GM12878 (cell line): Measurements from ENCODE around the gene COL4A1. TPM values are rescaled to one million over a fixed set of nuclear protein-coding genes. Genes with fewer than 3 reads are reported as not detected.

Source experiments
- ATAC-seq: fragments of 200-7000 bp; cut with Tn5 transposase; 3 replicates; pipeline ENCODE4 v1.9.1; 2020; ENCODE audit warnings: mild to moderate bottlenecking, moderate library complexity
- BruUV-seq: library from RNA; stranded (reverse); fragments of 400-500 nt; replicated peaks from 2 replicates; lab custom pipeline; 2021; lab: Mats Ljungman, UMichigan
- CTCF ChIA-PET: fragments of 300-600 bp; sonication (Branson Sonifier 250); formaldehyde crosslinking; extraction: SDS; loops from one replicate; lab custom pipeline; 2021; ENCODE audit warnings: inconsistent platforms; lab: Yijun Ruan, JAX
- POLR2A ChIA-PET: fragments of 350-600 bp; formaldehyde crosslinking; extraction: SDS; loops from one replicate; lab custom pipeline; 2021; ENCODE audit warnings: inconsistent platforms; lab: Charles Lee
- RAD21 ChIA-PET: fragments of 300-600 bp; sonication (Branson Sonifier 250); formaldehyde crosslinking; loops from one replicate; lab custom pipeline; 2023; ENCODE audit warnings: antibody characterized with exemption; ENCODE audit not compliant: unreplicated experiment; lab: Charles Lee
- SMC1A ChIA-PET: fragments of 300-600 bp; sonication (Branson Sonifier 250); formaldehyde crosslinking; loops from one replicate; lab custom pipeline; 2023; ENCODE audit not compliant: unreplicated experiment, uncharacterized antibody; lab: Charles Lee
- DNase-seq: peaks from one replicate; pipeline ENCODE4 v3.0.0-alpha.2; 2011; ENCODE audit warnings: low read depth, low spot score
- FAIRE-seq: peaks from 3 replicates; lab custom pipeline; 2011; peaks lifted over from hg19 to GRCh38; lab: Jason Lieb, UNC
- H2AFZ ChIP-seq: 2 replicates; pipeline ENCODE4 v1.6.0; 2011; ENCODE audit warnings: low read depth, low read length, control low read depth; ENCODE audit not compliant: control insufficient read depth
- H3K27ac ChIP-seq: 2 replicates; pipeline ENCODE4 v1.5.1; 2011; ENCODE audit warnings: control low read depth; ENCODE audit not compliant: control insufficient read depth, insufficient read depth
- H3K27me3 ChIP-seq, 2 experiments: replicated peaks in 1 of 2; 2 replicates each; pipeline versions ENCODE4 v1.6.0 to v1.6.1; 2011; ENCODE audit warnings: low read length in 1 of 2; ENCODE audit not compliant: control insufficient read depth in 2 of 2, insufficient read depth in 2 of 2
- H3K36me3 ChIP-seq, 2 experiments: 2 replicates each; pipeline ENCODE4 v1.5.1; 2011; ENCODE audit warnings: low read length in 1 of 2; ENCODE audit not compliant: control insufficient read depth in 2 of 2, insufficient read depth in 2 of 2
- H3K4me1 ChIP-seq: 2 replicates; pipeline ENCODE4 v1.6.1; 2011; ENCODE audit warnings: mild to moderate bottlenecking, low read length, moderate library complexity, mixed read lengths; ENCODE audit not compliant: control insufficient read depth, insufficient read depth
- H3K4me2 ChIP-seq: 2 replicates; pipeline ENCODE4 v1.6.0; 2011; ENCODE audit warnings: control low read depth; ENCODE audit not compliant: control insufficient read depth, insufficient read depth
- H3K4me3 ChIP-seq: fragments of 200-600 bp; sonication (generic); 2 replicates; pipeline ENCODE4 v1.5.1; 2016
- H3K79me2 ChIP-seq: 2 replicates; pipeline ENCODE4 v1.6.0; 2011; ENCODE audit warnings: low read length; ENCODE audit not compliant: control insufficient read depth, insufficient read depth
- H3K9ac ChIP-seq: 2 replicates; pipeline ENCODE4 v1.8.0; 2011; ENCODE audit warnings: low read length, control low read depth, mixed read lengths; ENCODE audit not compliant: control insufficient read depth, insufficient read depth
- H3K9me3 ChIP-seq: replicated peaks from 3 replicates; pipeline ENCODE4 v1.5.1; 2011; ENCODE audit warnings: mild to moderate bottlenecking, low read length; ENCODE audit not compliant: control insufficient read depth, insufficient read depth
- H4K20me1 ChIP-seq: 2 replicates; pipeline ENCODE4 v1.6.0; 2011; ENCODE audit not compliant: control insufficient read depth, insufficient read depth
- EGR1 ChIP-seq, 2 experiments: IDR thresholded peaks; 1 replicate in 1 of 2; 2 replicates in 1 of 2; pipeline ENCODE4 v1.6.1; 2011 to 2012; ENCODE audit warnings: low read depth in 2 of 2, low read length in 2 of 2, borderline replicate concordance in 1 of 2, mild to moderate bottlenecking in 1 of 2, moderate library complexity in 1 of 2
- EZH2 ChIP-seq: IDR thresholded peaks from 2 replicates; pipeline ENCODE4 v1.6.1; 2012; ENCODE audit warnings: low read depth, mild to moderate bottlenecking, control low read depth, inconsistent platforms, low read length, borderline replicate concordance; ENCODE audit not compliant: control insufficient read depth
- IKZF1 ChIP-seq: fragments of 450-650 bp; conservative IDR thresholded peaks from 2 replicates; pipeline ENCODE4 v1.6.1; 2017; ENCODE audit warnings: antibody characterized with exemption, mild to moderate bottlenecking
- KLF5 ChIP-seq: fragments of 450-650 bp; IDR thresholded peaks from 2 replicates; pipeline ENCODE4 v1.6.1; 2014; ENCODE audit warnings: mild to moderate bottlenecking; ENCODE audit not compliant: partially characterized antibody
- MTA3 ChIP-seq: IDR thresholded peaks from 2 replicates; pipeline ENCODE4 v1.6.1; 2012; ENCODE audit warnings: low read length, inconsistent platforms, borderline replicate concordance
- NFYA ChIP-seq: IDR thresholded peaks from 2 replicates; pipeline ENCODE4 v1.6.1; 2011; ENCODE audit warnings: low read depth, mild to moderate bottlenecking, low read length, improper control_type of control experiment, borderline replicate concordance
- NKRF ChIP-seq: fragments of 450-650 bp; conservative IDR thresholded peaks from 2 replicates; pipeline ENCODE4 v1.6.1; 2017; ENCODE audit warnings: mild to moderate bottlenecking, moderate library complexity
- NRF1 ChIP-seq: conservative IDR thresholded peaks from 2 replicates; pipeline ENCODE4 v1.6.1; 2011; ENCODE audit warnings: mild to moderate bottlenecking, low read depth, low read length, improper control_type of control experiment
- PML ChIP-seq: IDR thresholded peaks from 2 replicates; pipeline ENCODE4 v1.6.1; 2012; ENCODE audit warnings: low read length, inconsistent platforms
- SIX5 ChIP-seq: IDR thresholded peaks from 2 replicates; pipeline ENCODE4 v1.6.1; 2011; ENCODE audit warnings: mild to moderate bottlenecking, low read depth, low read length, moderate library complexity; ENCODE audit not compliant: severe bottlenecking
- ZBTB4 ChIP-seq: fragments of 450-650 bp; formaldehyde crosslinking; IDR thresholded peaks from 2 replicates; pipeline ENCODE4 v1.4.0; 2022; ENCODE audit warnings: mild to moderate bottlenecking, moderate library complexity
- ZNF274 ChIP-seq: IDR thresholded peaks from one replicate; pipeline ENCODE4 v1.8.0; 2011; ENCODE audit not compliant: insufficient read length, insufficient read depth
- WGBS: methylation state at CpG from one replicate; pipeline ENCODE4 v1.1.6; 2016; ENCODE audit warnings: low lambda C conversion rate; ENCODE audit not compliant: insufficient replicate concordance, insufficient coverage; ENCODE audit errors: missing lambda C conversion rate; 5-methylcytosine and 5-hydroxymethylcytosine counted together
- in situ Hi-C: fragments of 300-500 bp; cut with MboI; formaldehyde crosslinking; loops from 9 replicates; pipeline ENCODE4 v1.14.3; 2018; ENCODE audit warnings: mixed read lengths
- intact Hi-C: fragments of 100-400 bp; cut with micrococcal nuclease; formaldehyde crosslinking; loops from one replicate; pipeline ENCODE4 v1.14.2; 2022; ENCODE audit not compliant: unreplicated experiment
- polyA plus RNA-seq, 11 experiments: library from polyadenylated mRNA; depleted of rRNA in 4 of 11; unstranded in 6 of 11; stranded (reverse) in 5 of 11; fragments of >200 nt; fragmentation: Nextera tagmentation in 4 of 11; fragmentation: Illumina TruSeq in 1 of 11; extraction: Ambion mirVana in 4 of 11; extraction: Trizol in 1 of 11; gene quantifications; 1 replicate in 1 of 11; 2 replicates in 10 of 11; pipeline versions ENCODE4 v1.2.1 to v1.2.3, GENCODE V29; 2011 to 2016; ENCODE audit warnings: inconsistent platforms in 2 of 11, missing spikeins in 2 of 11, low read depth in 1 of 11
- total RNA-seq, 4 experiments: library from RNA; depleted of rRNA in 3 of 4; stranded (reverse); fragments of >200 nt in 3 of 4; fragmentation: Illumina TruSeq in 1 of 4; extraction: Trizol in 1 of 4; gene quantifications; 2 replicates each; pipeline versions ENCODE4 v1.2.1 to v1.2.3, GENCODE V29; 2013 to 2021
- TF ChIP-seq, protein P1 (sequence below): IDR thresholded peaks from 2 replicates; pipeline ENCODE4 v1.6.1; 2012; ENCODE audit warnings: low read depth, low read length, improper control_type of control experiment
- TF ChIP-seq, protein P2 (sequence below): fragments of 450-650 bp; formaldehyde crosslinking; IDR thresholded peaks from 2 replicates; pipeline ENCODE4 v1.4.0; 2020; ENCODE audit warnings: mild to moderate bottlenecking, moderate library complexity

COL4A1 gene
- total and polyA plus RNA-seq, 10 of the 15 experiments (the other 5 are each of a cell fraction or from before 2014, with no cell fraction given) = 0.07 to 0.31 (median 0.13) TPM; not detected in 6

DNA sequence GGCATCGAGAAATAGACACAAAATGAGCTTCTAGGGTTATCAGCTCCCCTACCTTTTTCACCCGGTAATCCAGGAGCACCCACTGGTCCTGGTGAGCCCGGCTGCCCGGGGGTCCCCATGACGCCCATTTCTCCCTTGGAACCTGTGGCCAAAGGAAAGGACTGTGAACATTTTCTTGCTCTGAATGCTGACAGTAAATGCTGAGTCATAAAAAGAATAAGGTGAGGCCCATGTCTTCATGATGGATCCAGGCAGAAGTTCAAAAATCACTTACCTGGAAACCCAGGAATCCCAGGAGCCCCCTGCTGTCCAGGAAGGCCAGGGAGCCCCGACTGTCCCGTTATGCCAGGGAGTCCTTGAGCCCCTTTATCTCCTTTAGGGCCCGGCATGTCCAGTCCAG is 129.2 kb downstream of the COL4A1 start:
- DNase-seq (no peak), ATAC-seq (no peak), FAIRE-seq (no peak)
- Histone ChIP-seq H4K20me1 (no peaks in the 10 kb centered on the region), H3K36me3 (no peaks in the 10 kb centered on the region), H3K27me3 (no peaks in the 10 kb centered on the region; a peak in 1 of 4 replicates), H3K4me2 (no peak overlapping the region), H3K79me2 (no peaks in the 10 kb centered on the region), H3K4me1 (no peaks in the 10 kb centered on the region), H3K4me3 (no peak overlapping the region), H2AFZ (no peak overlapping the region), H3K9ac (no peak overlapping the region), H3K27ac (no peak overlapping the region), H3K9me3 (no peaks in the 10 kb centered on the region; the same call in 2 of the 3 replicates)
- CTCF ChIA-PET = no interaction called here
- WGBS = 6% methylated on average over 8 of the region's 8 CpGs
- POLR2A ChIA-PET = no interaction called here
- BruUV-seq = no TSS peak
- intact Hi-C loops (no loop called here), in situ Hi-C loops (no loop called here)
- RAD21 ChIA-PET = no interaction called here
- SMC1A ChIA-PET = no interaction called here
- TF ChIP-seq EZH2 = no peak
- TF ChIP-seq, protein P1, sequence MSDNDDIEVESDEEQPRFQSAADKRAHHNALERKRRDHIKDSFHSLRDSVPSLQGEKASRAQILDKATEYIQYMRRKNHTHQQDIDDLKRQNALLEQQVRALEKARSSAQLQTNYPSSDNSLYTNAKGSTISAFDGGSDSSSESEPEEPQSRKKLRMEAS = no peak
- TF ChIP-seq ZNF274 = no peak
- no peak for TF ChIP-seq KLF5
- TF ChIP-seq, protein P2, sequence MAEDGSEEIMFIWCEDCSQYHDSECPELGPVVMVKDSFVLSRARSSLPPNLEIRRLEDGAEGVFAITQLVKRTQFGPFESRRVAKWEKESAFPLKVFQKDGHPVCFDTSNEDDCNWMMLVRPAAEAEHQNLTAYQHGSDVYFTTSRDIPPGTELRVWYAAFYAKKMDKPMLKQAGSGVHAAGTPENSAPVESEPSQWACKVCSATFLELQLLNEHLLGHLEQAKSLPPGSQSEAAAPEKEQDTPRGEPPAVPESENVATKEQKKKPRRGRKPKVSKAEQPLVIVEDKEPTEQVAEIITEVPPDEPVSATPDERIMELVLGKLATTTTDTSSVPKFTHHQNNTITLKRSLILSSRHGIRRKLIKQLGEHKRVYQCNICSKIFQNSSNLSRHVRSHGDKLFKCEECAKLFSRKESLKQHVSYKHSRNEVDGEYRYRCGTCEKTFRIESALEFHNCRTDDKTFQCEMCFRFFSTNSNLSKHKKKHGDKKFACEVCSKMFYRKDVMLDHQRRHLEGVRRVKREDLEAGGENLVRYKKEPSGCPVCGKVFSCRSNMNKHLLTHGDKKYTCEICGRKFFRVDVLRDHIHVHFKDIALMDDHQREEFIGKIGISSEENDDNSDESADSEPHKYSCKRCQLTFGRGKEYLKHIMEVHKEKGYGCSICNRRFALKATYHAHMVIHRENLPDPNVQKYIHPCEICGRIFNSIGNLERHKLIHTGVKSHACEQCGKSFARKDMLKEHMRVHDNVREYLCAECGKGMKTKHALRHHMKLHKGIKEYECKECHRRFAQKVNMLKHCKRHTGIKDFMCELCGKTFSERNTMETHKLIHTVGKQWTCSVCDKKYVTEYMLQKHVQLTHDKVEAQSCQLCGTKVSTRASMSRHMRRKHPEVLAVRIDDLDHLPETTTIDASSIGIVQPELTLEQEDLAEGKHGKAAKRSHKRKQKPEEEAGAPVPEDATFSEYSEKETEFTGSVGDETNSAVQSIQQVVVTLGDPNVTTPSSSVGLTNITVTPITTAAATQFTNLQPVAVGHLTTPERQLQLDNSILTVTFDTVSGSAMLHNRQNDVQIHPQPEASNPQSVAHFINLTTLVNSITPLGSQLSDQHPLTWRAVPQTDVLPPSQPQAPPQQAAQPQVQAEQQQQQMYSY (CRISPR knock-in tag) = no peak
- TF ChIP-seq NFYA = no peak
- TF ChIP-seq PML = no peak
- TF ChIP-seq IKZF1 = no peak
- no peak for TF ChIP-seq NKRF
- TF ChIP-seq ZBTB4 (CRISPR knock-in tag) = no peak
- TF ChIP-seq NRF1 = no peak
- no peak for TF ChIP-seq SIX5
- TF ChIP-seq MTA3 = no peak
- TF ChIP-seq EGR1 (IDR thresholded peaks at IDR 0.05; ENCODE audit: borderline replicate concordance in 1 of 2, low read depth in 2 of 2, low read length in 2 of 2) = no peak
